Right kidney (tissue), 1 donor: ENCODE measurements around the gene RBM34.
A peak's percentile ranks its signal among the peaks of the same experiment; 100 is the strongest.
"Not testable (repeated sequence)": the region's sequence is repeated elsewhere in the genome, so short reads cannot be mapped to it uniquely, and the experiment has no call there.

Experiments
- DNase-seq: peaks from one replicate; pipeline ENCODE4 v3.0.0-alpha.2; 2016

RBM34 gene

GRCh38 chr1:235113183-235113917 lies 47.7 kb downstream of the RBM34 start:
- no peak for DNase-seq

- no peak for DNase-seq
Observed at GRCh38 chr1:235112297-235113182, 48.5 kb downstream of the RBM34 start.

- no peak for DNase-seq
Observed at GRCh38 chr1:235111107-235111506, 49.9 kb downstream of the RBM34 start.

- DNase-seq: no peak
Observed at GRCh38 chr1:235108876-235109275, 52.2 kb downstream of the RBM34 start.

GRCh38 chr1:235108185-235108593 lies 52.9 kb downstream of the RBM34 start:
- no peak for DNase-seq

- DNase-seq: no peak
Observed at GRCh38 chr1:235107368-235108184, 53.5 kb downstream of the RBM34 start.

GRCh38 chr1:235106457-235106856 lies 54.6 kb downstream of the RBM34 start:
- no peak for DNase-seq

- no peak for DNase-seq
Observed at GRCh38 chr1:235105051-235106043, 55.7 kb downstream of the RBM34 start.

GRCh38 chr1:235102993-235103411 lies 58.0 kb downstream of the RBM34 start:
- DNase-seq: no peak

- no peak for DNase-seq
Observed at GRCh38 chr1:235102259-235102582, 58.8 kb downstream of the RBM34 start.

- no peak for DNase-seq
Observed at GRCh38 chr1:235101558-235102258, 59.3 kb downstream of the RBM34 start.

GRCh38 chr1:235100194-235100772 lies 60.8 kb downstream of the RBM34 start:
- DNase-seq: no peak

- DNase-seq: no peak
Observed at GRCh38 chr1:235098991-235099390, 62.1 kb downstream of the RBM34 start.

- DNase-seq: no peak
Observed at GRCh38 chr1:235098547-235098946, 62.5 kb downstream of the RBM34 start.

GRCh38 chr1:235097501-235097900 lies 63.5 kb downstream of the RBM34 start:
- DNase-seq: not testable (repeated sequence)

- no peak for DNase-seq
Observed at GRCh38 chr1:235095938-235096562, 65.0 kb downstream of the RBM34 start.

- peak; percentile 76 for DNase-seq
Observed at GRCh38 chr1:235093696-235094592, 67.1 kb downstream of the RBM34 start.

GRCh38 chr1:235093013-235093695 lies 67.9 kb downstream of the RBM34 start:
- DNase-seq: peak; percentile 70
